Gastrocnemius medialis (tissue), 4 donors: ENCODE data around the gene CYTH2. TPM values are rescaled to one million over a fixed set of nuclear protein-coding genes. Genes with fewer than 3 reads are reported as not detected.

Source experiments
- ATAC-seq, 2 donors: fragments of 150-250 bp; one replicate each; pipeline ENCODE4 v1.9.1; 2016
- DNase-seq, 2 donors: peaks; one replicate each; pipeline ENCODE4 v3.0.0-alpha.2; 2019
- H3K27ac ChIP-seq, 4 donors: fragments of 200-600 bp; sonication (generic); 1 replicate in 1 of 4; 2 replicates in 3 of 4; pipeline ENCODE4 v1.5.1; 2016 to 2018; ENCODE audit warnings: mild to moderate bottlenecking in 2 of 4, moderate library complexity in 1 of 4
- H3K27me3 ChIP-seq, 3 donors: fragments of 200-600 bp; sonication (generic) in 2 of 3; 1 replicate in 1 of 3; 2 replicates in 2 of 3; pipeline versions ENCODE4 v1.5.1 to v1.6.0; 2016 to 2019; ENCODE audit warnings: mild to moderate bottlenecking in 1 of 3, moderate library complexity in 1 of 3
- H3K36me3 ChIP-seq, 2 donors: fragments of 200-600 bp; sonication (generic) in 1 of 2; one replicate each; pipeline ENCODE4 v1.5.1; 2017 to 2018
- H3K4me1 ChIP-seq, 2 donors: fragments of 200-600 bp; sonication (generic) in 1 of 2; one replicate each; pipeline ENCODE4 v1.5.1; 2016 to 2017; ENCODE audit warnings: mild to moderate bottlenecking in 2 of 2
- H3K4me3 ChIP-seq, 4 donors: fragments of 200-600 bp; sonication (generic) in 3 of 4; 1 replicate in 1 of 4; 2 replicates in 3 of 4; pipeline ENCODE4 v1.5.1; 2016 to 2019; ENCODE audit warnings: mild to moderate bottlenecking in 2 of 4
- H3K9me3 ChIP-seq, 3 donors: fragments of 200-600 bp; sonication (generic) in 2 of 3; 1 replicate in 1 of 3; 2 replicates in 2 of 3; pipeline ENCODE4 v1.5.1; 2016 to 2019
- CTCF ChIP-seq, 5 experiments: fragments of 450-650 bp in 3 of 5; fragments of 200-600 bp in 2 of 5; sonication (generic) in 2 of 5; IDR thresholded peaks in 4 of 5; conservative IDR thresholded peaks in 1 of 5; 1 replicate in 4 of 5; 2 replicates in 1 of 5; pipeline ENCODE4 v1.5.1; 2016 to 2019; ENCODE audit warnings: antibody characterized with exemption in 5 of 5, mild to moderate bottlenecking in 3 of 5, moderate library complexity in 3 of 5
- POLR2A ChIP-seq, 2 donors: fragments of 450-650 bp; IDR thresholded peaks; one replicate each; pipeline ENCODE4 v1.6.1; 2017; ENCODE audit warnings: antibody characterized with exemption in 2 of 2, mild to moderate bottlenecking in 2 of 2, moderate library complexity in 2 of 2
- in situ Hi-C, 4 donors: fragments of 200-750 bp; cut with MboI; loops; one replicate each; pipeline versions ENCODE4 v1.15.0 to v1.8.0; 2017; ENCODE audit warnings: low sequenced_read_pairs in 4 of 4
- intact Hi-C: fragments of 100-400 bp; cut with DNase I; formaldehyde crosslinking; loops from one replicate; pipeline ENCODE4 v1.15.1; 2023; ENCODE audit warnings: low total_unique reads
- total RNA-seq, 4 donors: library from RNA; depleted of rRNA; stranded (reverse); fragments of >200 nt; gene quantifications; one replicate each; pipeline versions ENCODE4 v1.1.0 to v1.2.3, GENCODE V29; 2016

Gene CYTH2
- total RNA-seq, 4 donors from 2014 or later, result 24.3 to 35.2 (median 26.9) TPM

- intact Hi-C loops (no loop called here), in situ Hi-C loops (no loop called here)
- Histone ChIP-seq H3K27ac (no peak overlapping the region), H3K9me3 (no peaks in the 10 kb centered on the region), H3K36me3 (peaks cover 0 to 78% of the 10 kb centered on the region in 2 donors), H3K27me3 (no peaks in the 10 kb centered on the region), H3K4me3 (no peak overlapping the region), H3K4me1 (peaks cover 11 to 15% of the 10 kb centered on the region in 2 donors)
- DNase-seq, result no peak
- ATAC-seq, result no peak
- TF ChIP-seq POLR2A (IDR thresholded peaks at IDR 0.05) (no peak), CTCF (IDR thresholded peaks at IDR 0.05 in 4 of 5, conservative IDR thresholded peaks at IDR 0.05 in 1 of 5) (no peak)
Measured at GRCh38 chr19:48473161-48473966, 4.2 kb downstream of the CYTH2 start.

- no peaks in the 10 kb centered on the region for H3K9me3 ChIP-seq
- TF ChIP-seq POLR2A (IDR thresholded peaks at IDR 0.05) (no peak), CTCF (IDR thresholded peaks at IDR 0.05 in 4 of 5, conservative IDR thresholded peaks at IDR 0.05 in 1 of 5) (no peak)
- intact Hi-C loops, result no loop called here
- DNase-seq, result no peak
- peaks cover 0 to 82% of the 10 kb centered on the region in 2 donors for H3K36me3 ChIP-seq
- in situ Hi-C loops, result no loop called here
- ATAC-seq, result no peak
- no peak overlapping the region for H3K4me3 ChIP-seq
- H3K27me3 ChIP-seq, result no peaks in the 10 kb centered on the region
- H3K4me1 ChIP-seq, result peaks cover 8 to 12% of the 10 kb centered on the region in 2 donors
- H3K27ac ChIP-seq, result no peak overlapping the region
Measured at GRCh38 chr19:48474084-48474592, 5.0 kb downstream of the CYTH2 start.

GRCh38 chr19:48475369-48476068 is 6.3 kb downstream of the CYTH2 start:
- in situ Hi-C loops (no loop called here), intact Hi-C loops (no loop called here)
- Histone ChIP-seq H3K27ac (no peak overlapping the region), H3K9me3 (no peaks in the 10 kb centered on the region), H3K4me3 (no peak overlapping the region), H3K4me1 (peaks cover 4 to 6% of the 10 kb centered on the region in 2 donors), H3K27me3 (no peaks in the 10 kb centered on the region), H3K36me3 (peaks cover 0 to 79% of the 10 kb centered on the region in 2 donors)
- DNase-seq (no peak), ATAC-seq (no peak)
- TF ChIP-seq CTCF (IDR thresholded peaks at IDR 0.05 in 4 of 5, conservative IDR thresholded peaks at IDR 0.05 in 1 of 5) (no peak), POLR2A (IDR thresholded peaks at IDR 0.05) (no peak)

GRCh38 chr19:48476176-48476575 is 7.0 kb downstream of the CYTH2 start:
- intact Hi-C loops (no loop called here), in situ Hi-C loops (no loop called here)
- DNase-seq (no peak), ATAC-seq (no peak)
- no peaks in the 10 kb centered on the region for H3K27me3 ChIP-seq
- TF ChIP-seq CTCF (IDR thresholded peaks at IDR 0.05 in 4 of 5, conservative IDR thresholded peaks at IDR 0.05 in 1 of 5), result no peak
- no peak for TF ChIP-seq POLR2A (IDR thresholded peaks at IDR 0.05)
- H3K36me3 ChIP-seq, result peaks cover 0 to 73% of the 10 kb centered on the region in 2 donors
- H3K27ac ChIP-seq, result no peak overlapping the region
- H3K4me1 ChIP-seq, result peaks cover 8% of the 10 kb centered on the region in 2 donors
- no peak overlapping the region for H3K4me3 ChIP-seq
- H3K9me3 ChIP-seq, result no peaks in the 10 kb centered on the region
